HepG2 (cell line): ENCODE data around the gene KMT2A. TPM values are rescaled to one million over a fixed set of nuclear protein-coding genes. Genes with fewer than 3 reads are reported as not detected.

ENCODE experiments used
- ATAC-seq: fragments of 200-7000 bp; cut with Tn5 transposase; 3 replicates; pipeline ENCODE4 v1.9.1; 2020; ENCODE audit warnings: mild to moderate bottlenecking, moderate library complexity
- BruUV-seq: library from RNA; stranded (reverse); fragments of 400-500 nt; replicated peaks from 2 replicates; lab custom pipeline; 2021; lab: Mats Ljungman, UMichigan
- CTCF ChIA-PET: fragments of 300-600 bp; formaldehyde crosslinking; extraction: SDS; loops from one replicate; lab custom pipeline; 2021; ENCODE audit warnings: low total read pairs, inconsistent platforms, low intra/inter-chr PET ratio; lab: Yijun Ruan, JAX
- POLR2A ChIA-PET: fragments of 350-600 bp; sonication (Branson Sonifier 250); formaldehyde crosslinking; loops from one replicate; lab custom pipeline; 2020; ENCODE audit warnings: antibody characterized with exemption, inconsistent platforms; lab: Yijun Ruan, JAX
- DNase-seq: peaks from one replicate; pipeline ENCODE4 v3.0.0-alpha.2; 2015; ENCODE audit warnings: low spot score
- FAIRE-seq: peaks from 3 replicates; lab custom pipeline; 2011; peaks lifted over from hg19 to GRCh38; lab: Jason Lieb, UNC
- H2AFZ ChIP-seq: one replicate; pipeline ENCODE4 v1.6.1; 2011; ENCODE audit warnings: low read length, inconsistent platforms
- H3K27ac ChIP-seq: fragments of 300-600 bp; 3 replicates; pipeline ENCODE4 v1.8.0; 2011; ENCODE audit warnings: mixed run types, mild to moderate bottlenecking, mixed read lengths, low read length, inconsistent platforms; ENCODE audit not compliant: insufficient read depth; ENCODE audit errors: extremely low read length
- H3K27me3 ChIP-seq, 2 experiments: fragments of 200-600 bp in 1 of 2; 2 replicates in 1 of 2; 3 replicates in 1 of 2; pipeline versions ENCODE4 v1.6.0 to v1.8.0; 2011; ENCODE audit warnings: low read length in 2 of 2, mild to moderate bottlenecking in 2 of 2, moderate library complexity in 2 of 2, inconsistent platforms in 1 of 2; ENCODE audit not compliant: insufficient read depth in 2 of 2, control insufficient read depth in 1 of 2
- H3K36me3 ChIP-seq, 2 experiments: fragments of 200-600 bp in 1 of 2; replicated peaks in 1 of 2; 2 replicates in 1 of 2; 3 replicates in 1 of 2; pipeline versions ENCODE4 v1.5.1 to v1.8.0; 2011; ENCODE audit warnings: low read length in 2 of 2, inconsistent platforms in 1 of 2; ENCODE audit not compliant: insufficient read depth in 2 of 2, control insufficient read depth in 1 of 2
- H3K4me1 ChIP-seq: 2 replicates; pipeline ENCODE4 v1.5.1; 2012; ENCODE audit warnings: low read length, inconsistent platforms; ENCODE audit not compliant: insufficient read depth
- H3K4me2 ChIP-seq: 2 replicates; pipeline ENCODE4 v1.6.0; 2011; ENCODE audit warnings: low read depth, low read length, inconsistent platforms
- H3K4me3 ChIP-seq, 3 experiments: fragments of 200-600 bp in 1 of 3; sonication (generic), shearing (Covaris generic) in 1 of 3; replicated peaks in 1 of 3; 2 replicates each; pipeline ENCODE4 v1.5.1; 2011 to 2016; ENCODE audit warnings: low read length in 3 of 3, inconsistent platforms in 2 of 3, low read depth in 2 of 3, mild to moderate bottlenecking in 2 of 3, control low read depth in 1 of 3, mixed read lengths in 1 of 3; ENCODE audit not compliant: insufficient read depth in 1 of 3
- H3K79me2 ChIP-seq: one replicate; pipeline ENCODE4 v1.6.1; 2011; ENCODE audit warnings: low read length, inconsistent platforms; ENCODE audit not compliant: insufficient read depth
- H3K9ac ChIP-seq: 2 replicates; pipeline ENCODE4 v1.6.0; 2011; ENCODE audit warnings: mild to moderate bottlenecking, low read depth, low read length, inconsistent platforms; ENCODE audit not compliant: insufficient read depth
- H3K9me3 ChIP-seq: 2 replicates; pipeline ENCODE4 v1.5.1; 2012; ENCODE audit warnings: mild to moderate bottlenecking, low read length
- H4K20me1 ChIP-seq: 2 replicates; pipeline ENCODE4 v1.6.0; 2011; ENCODE audit warnings: inconsistent platforms, mild to moderate bottlenecking, low read length, moderate library complexity; ENCODE audit not compliant: insufficient read depth
- CEBPG ChIP-seq: IDR thresholded peaks from 2 replicates; pipeline ENCODE4 v1.6.1; 2016
- EED ChIP-seq: sonication (generic); formaldehyde crosslinking; IDR thresholded peaks from 2 replicates; pipeline ENCODE4 v1.5.0; 2020; ENCODE audit warnings: mild to moderate bottlenecking, missing genetic modification reagents
- EZH2 ChIP-seq: conservative IDR thresholded peaks from 2 replicates; pipeline ENCODE4 v1.6.1; 2012; ENCODE audit warnings: mild to moderate bottlenecking, low read depth, low read length, moderate library complexity
- LCORL ChIP-seq, 2 experiments: fragments of 450-650 bp in 1 of 2; sonication (generic) in 1 of 2; formaldehyde crosslinking in 1 of 2; IDR thresholded peaks; 2 replicates each; pipeline versions ENCODE4 v1.5.0 to v1.6.1; 2017 to 2020; ENCODE audit warnings: antibody characterized with exemption in 1 of 2, missing genetic modification reagents in 1 of 2
- MIER2 ChIP-seq: IDR thresholded peaks from 2 replicates; pipeline ENCODE4 v1.6.1; 2016; ENCODE audit warnings: missing biosample characterization, missing genetic modification reagents
- MTA1 ChIP-seq: sonication (generic); formaldehyde crosslinking; IDR thresholded peaks from 2 replicates; pipeline ENCODE4 v1.4.0; 2020; ENCODE audit warnings: missing genetic modification reagents, mild to moderate bottlenecking, borderline replicate concordance
- SP140L ChIP-seq: sonication (generic); formaldehyde crosslinking; IDR thresholded peaks from 2 replicates; pipeline ENCODE4 v1.4.0; 2020; ENCODE audit warnings: missing genetic modification reagents, borderline replicate concordance
- TOE1 ChIP-seq: sonication (generic); formaldehyde crosslinking; IDR thresholded peaks from 2 replicates; pipeline ENCODE4 v1.4.0; 2020; ENCODE audit warnings: mild to moderate bottlenecking, missing genetic modification reagents
- ZNF263 ChIP-seq: sonication (generic); formaldehyde crosslinking; IDR thresholded peaks from 2 replicates; pipeline ENCODE4 v1.4.0; 2020; ENCODE audit warnings: missing genetic modification reagents
- WGBS: methylation state at CpG from one replicate; pipeline ENCODE4 v1.1.6; 2017; ENCODE audit warnings: low lambda C conversion rate; 5-methylcytosine and 5-hydroxymethylcytosine counted together
- in situ Hi-C: cut with HindIII; loops from 2 replicates; pipeline ENCODE4 v1.10.0; 2017; ENCODE audit warnings: low pct_unique_long_range_greater_than_20kb; ENCODE audit not compliant: extremely low pct_ligation_motif_present
- intact Hi-C: fragments of 100-400 bp; cut with micrococcal nuclease; formaldehyde crosslinking; loops from one replicate; pipeline ENCODE4 v1.10.0; 2022; ENCODE audit not compliant: unreplicated experiment
- polyA plus RNA-seq, 8 experiments: library from polyadenylated mRNA; depleted of rRNA in 3 of 8; stranded (reverse) in 7 of 8; unstranded in 1 of 8; fragments of >200 nt; fragmentation: Illumina TruSeq in 4 of 8; extraction: Trizol in 4 of 8; gene quantifications; 2 replicates each; pipeline versions ENCODE4 v1.2.1 to v1.2.3, GENCODE V29; 2011 to 2016; ENCODE audit warnings: low read depth in 4 of 8, missing spikeins in 1 of 8, mixed read lengths in 1 of 8; ENCODE audit not compliant: insufficient read depth in 1 of 8
- total RNA-seq, 5 experiments: library from RNA; depleted of rRNA; stranded (reverse); fragments of >200 nt; fragmentation: Illumina TruSeq; extraction: Trizol; gene quantifications; 2 replicates each; pipeline ENCODE4 v1.2.3, GENCODE V29; 2016; ENCODE audit warnings: low read depth in 1 of 5
- TF ChIP-seq, protein P1 (sequence below), 2 experiments: sonication (generic) in 1 of 2; formaldehyde crosslinking in 1 of 2; IDR thresholded peaks; 2 replicates each; pipeline versions ENCODE4 v1.5.1 to v1.6.1; 2011 to 2020; ENCODE audit warnings: borderline replicate concordance in 1 of 2, low read depth in 1 of 2, low read length in 1 of 2, mild to moderate bottlenecking in 1 of 2, missing genetic modification reagents in 1 of 2, moderate library complexity in 1 of 2
- TF ChIP-seq, protein P2 (sequence below): IDR thresholded peaks from 2 replicates; pipeline ENCODE4 v1.6.1; 2016; ENCODE audit warnings: missing compliant biosample characterization, missing genetic modification reagents, borderline replicate concordance
- TF ChIP-seq, protein P3 (sequence below): sonication (generic); formaldehyde crosslinking; IDR thresholded peaks from 2 replicates; pipeline ENCODE4 v1.9.0; 2021; ENCODE audit warnings: missing genetic modification reagents, mild to moderate bottlenecking, borderline replicate concordance
- TF ChIP-seq, protein P4 (sequence below): sonication (generic); formaldehyde crosslinking; IDR thresholded peaks from 2 replicates; pipeline ENCODE4 v1.4.0; 2020; ENCODE audit warnings: missing genetic modification reagents, borderline replicate concordance
- TF ChIP-seq, protein P5 (sequence below): sonication (generic); formaldehyde crosslinking; IDR thresholded peaks from 2 replicates; pipeline ENCODE4 v1.4.0; 2020; ENCODE audit warnings: missing genetic modification reagents

Gene KMT2A
- total and polyA plus RNA-seq, 2 of the 13 experiments (the other 11 are each of a cell fraction or from before 2014, with no cell fraction given) = 12.4 to 20.0 TPM

DNA sequence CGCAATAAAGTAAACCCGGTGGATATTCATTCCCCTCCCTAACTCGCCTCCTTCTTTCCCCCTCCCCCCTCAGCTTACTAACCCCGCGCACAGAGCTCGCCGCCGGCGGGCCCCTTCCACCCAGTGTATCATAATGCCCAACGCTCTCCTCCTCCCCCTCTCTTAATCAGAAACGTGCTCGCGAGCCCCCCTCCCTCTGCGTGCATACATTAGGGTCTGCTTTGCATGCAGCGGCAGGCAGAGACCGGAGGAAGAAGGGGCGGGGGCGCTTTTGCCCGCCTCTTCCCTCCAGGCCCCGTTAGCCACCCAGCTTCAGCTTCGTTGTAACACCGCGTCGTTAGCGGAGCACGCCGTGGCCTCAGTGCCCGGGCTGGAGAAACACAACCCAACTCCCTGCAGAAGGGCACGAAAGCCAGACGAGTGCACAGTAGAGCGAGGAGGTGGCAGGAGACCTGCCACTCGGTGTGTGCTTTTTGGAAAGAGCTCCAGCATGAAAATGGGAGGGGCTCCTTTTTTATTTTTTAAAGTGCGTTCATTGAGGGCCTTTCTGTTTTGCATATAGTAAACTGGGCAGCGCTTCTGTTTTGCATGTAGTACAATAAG lies 901 bp upstream of the KMT2A start:
- peak overlapping the region; percentile 67 to 84 (median 73) for H3K4me3 ChIP-seq
- H3K4me2 ChIP-seq = peak overlapping the region; percentile 100
- TSS peak; percentile 70 for BruUV-seq
- FAIRE-seq = no peak
- peak overlapping the region; percentile 87 for H3K27ac ChIP-seq
- H3K79me2 ChIP-seq = peaks cover 39% of the 10 kb centered on the region
- H3K9ac ChIP-seq = peak overlapping the region; percentile 72
- no peaks in the 10 kb centered on the region for H3K27me3 ChIP-seq
- 0% methylated on average over 34 of the region's 34 CpGs for WGBS
- ChIA-PET CTCF (no interaction called here), POLR2A (interaction anchor here (0.6 to 2.1 kb wide), 11 partner anchors 8 to 397 kb away, joined by 3 to 20 read pairs (median 3); partner anchors contain the start of gene TMEM25)
- in situ Hi-C loops = no loop called here
- H3K36me3 ChIP-seq = no peaks in the 10 kb centered on the region; a peak in 2 of 5 replicates
- ATAC-seq = peak; percentile 72
- H3K4me1 ChIP-seq = peaks cover 53% of the 10 kb centered on the region
- H3K9me3 ChIP-seq = no peaks in the 10 kb centered on the region
- H4K20me1 ChIP-seq = peaks cover 27% of the 10 kb centered on the region
- peak; percentile 75 for DNase-seq
- H2AFZ ChIP-seq = peak overlapping the region; percentile 89
- intact Hi-C loops = loop anchor here (2.0 kb wide), 1 partner anchor 35 kb away; the partner anchor contains the start of gene ATP5MG
- TF ChIP-seq, protein P1, sequence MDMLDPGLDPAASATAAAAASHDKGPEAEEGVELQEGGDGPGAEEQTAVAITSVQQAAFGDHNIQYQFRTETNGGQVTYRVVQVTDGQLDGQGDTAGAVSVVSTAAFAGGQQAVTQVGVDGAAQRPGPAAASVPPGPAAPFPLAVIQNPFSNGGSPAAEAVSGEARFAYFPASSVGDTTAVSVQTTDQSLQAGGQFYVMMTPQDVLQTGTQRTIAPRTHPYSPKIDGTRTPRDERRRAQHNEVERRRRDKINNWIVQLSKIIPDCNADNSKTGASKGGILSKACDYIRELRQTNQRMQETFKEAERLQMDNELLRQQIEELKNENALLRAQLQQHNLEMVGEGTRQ (IDR thresholded peaks at IDR 0.05; ENCODE audit: low read depth, low read length) = no peak
- TF ChIP-seq, protein P1 (CRISPR knock-in tag; IDR thresholded peaks at IDR 0.05; ENCODE audit: borderline replicate concordance) = no peak
- TF ChIP-seq EZH2 (no peak), TOE1 (CRISPR knock-in tag) (no peak), MIER2 (CRISPR knock-in tag) (no peak), SP140L (CRISPR knock-in tag) (no peak), LCORL (IDR thresholded peaks at IDR 0.05) (no peak), LCORL (CRISPR knock-in tag; IDR thresholded peaks at IDR 0.05) (peak; percentile 31; the same call in 1 of the 2 replicates), ZNF263 (CRISPR knock-in tag) (no peak), MTA1 (CRISPR knock-in tag) (no peak), EED (no peak), CEBPG (no peak)
- TF ChIP-seq, protein P2, sequence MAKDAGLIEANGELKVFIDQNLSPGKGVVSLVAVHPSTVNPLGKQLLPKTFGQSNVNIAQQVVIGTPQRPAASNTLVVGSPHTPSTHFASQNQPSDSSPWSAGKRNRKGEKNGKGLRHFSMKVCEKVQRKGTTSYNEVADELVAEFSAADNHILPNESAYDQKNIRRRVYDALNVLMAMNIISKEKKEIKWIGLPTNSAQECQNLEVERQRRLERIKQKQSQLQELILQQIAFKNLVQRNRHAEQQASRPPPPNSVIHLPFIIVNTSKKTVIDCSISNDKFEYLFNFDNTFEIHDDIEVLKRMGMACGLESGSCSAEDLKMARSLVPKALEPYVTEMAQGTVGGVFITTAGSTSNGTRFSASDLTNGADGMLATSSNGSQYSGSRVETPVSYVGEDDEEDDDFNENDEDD (CRISPR knock-in tag) = peak; percentile 58
- TF ChIP-seq, protein P3, sequence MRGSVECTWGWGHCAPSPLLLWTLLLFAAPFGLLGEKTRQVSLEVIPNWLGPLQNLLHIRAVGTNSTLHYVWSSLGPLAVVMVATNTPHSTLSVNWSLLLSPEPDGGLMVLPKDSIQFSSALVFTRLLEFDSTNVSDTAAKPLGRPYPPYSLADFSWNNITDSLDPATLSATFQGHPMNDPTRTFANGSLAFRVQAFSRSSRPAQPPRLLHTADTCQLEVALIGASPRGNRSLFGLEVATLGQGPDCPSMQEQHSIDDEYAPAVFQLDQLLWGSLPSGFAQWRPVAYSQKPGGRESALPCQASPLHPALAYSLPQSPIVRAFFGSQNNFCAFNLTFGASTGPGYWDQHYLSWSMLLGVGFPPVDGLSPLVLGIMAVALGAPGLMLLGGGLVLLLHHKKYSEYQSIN (CRISPR knock-in tag) = no peak
- TF ChIP-seq, protein P4, sequence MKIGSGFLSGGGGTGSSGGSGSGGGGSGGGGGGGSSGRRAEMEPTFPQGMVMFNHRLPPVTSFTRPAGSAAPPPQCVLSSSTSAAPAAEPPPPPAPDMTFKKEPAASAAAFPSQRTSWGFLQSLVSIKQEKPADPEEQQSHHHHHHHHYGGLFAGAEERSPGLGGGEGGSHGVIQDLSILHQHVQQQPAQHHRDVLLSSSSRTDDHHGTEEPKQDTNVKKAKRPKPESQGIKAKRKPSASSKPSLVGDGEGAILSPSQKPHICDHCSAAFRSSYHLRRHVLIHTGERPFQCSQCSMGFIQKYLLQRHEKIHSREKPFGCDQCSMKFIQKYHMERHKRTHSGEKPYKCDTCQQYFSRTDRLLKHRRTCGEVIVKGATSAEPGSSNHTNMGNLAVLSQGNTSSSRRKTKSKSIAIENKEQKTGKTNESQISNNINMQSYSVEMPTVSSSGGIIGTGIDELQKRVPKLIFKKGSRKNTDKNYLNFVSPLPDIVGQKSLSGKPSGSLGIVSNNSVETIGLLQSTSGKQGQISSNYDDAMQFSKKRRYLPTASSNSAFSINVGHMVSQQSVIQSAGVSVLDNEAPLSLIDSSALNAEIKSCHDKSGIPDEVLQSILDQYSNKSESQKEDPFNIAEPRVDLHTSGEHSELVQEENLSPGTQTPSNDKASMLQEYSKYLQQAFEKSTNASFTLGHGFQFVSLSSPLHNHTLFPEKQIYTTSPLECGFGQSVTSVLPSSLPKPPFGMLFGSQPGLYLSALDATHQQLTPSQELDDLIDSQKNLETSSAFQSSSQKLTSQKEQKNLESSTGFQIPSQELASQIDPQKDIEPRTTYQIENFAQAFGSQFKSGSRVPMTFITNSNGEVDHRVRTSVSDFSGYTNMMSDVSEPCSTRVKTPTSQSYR (CRISPR knock-in tag) = peak; percentile 21; the same call in 1 of the 2 replicates
- TF ChIP-seq, protein P5, sequence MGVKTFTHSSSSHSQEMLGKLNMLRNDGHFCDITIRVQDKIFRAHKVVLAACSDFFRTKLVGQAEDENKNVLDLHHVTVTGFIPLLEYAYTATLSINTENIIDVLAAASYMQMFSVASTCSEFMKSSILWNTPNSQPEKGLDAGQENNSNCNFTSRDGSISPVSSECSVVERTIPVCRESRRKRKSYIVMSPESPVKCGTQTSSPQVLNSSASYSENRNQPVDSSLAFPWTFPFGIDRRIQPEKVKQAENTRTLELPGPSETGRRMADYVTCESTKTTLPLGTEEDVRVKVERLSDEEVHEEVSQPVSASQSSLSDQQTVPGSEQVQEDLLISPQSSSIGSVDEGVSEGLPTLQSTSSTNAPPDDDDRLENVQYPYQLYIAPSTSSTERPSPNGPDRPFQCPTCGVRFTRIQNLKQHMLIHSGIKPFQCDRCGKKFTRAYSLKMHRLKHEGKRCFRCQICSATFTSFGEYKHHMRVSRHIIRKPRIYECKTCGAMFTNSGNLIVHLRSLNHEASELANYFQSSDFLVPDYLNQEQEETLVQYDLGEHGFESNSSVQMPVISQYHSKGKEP (CRISPR knock-in tag) = no peak
